Urothelium cell line (cell line): ENCODE measurements around the gene VMP1.
"Not testable (repeated sequence)": the region's sequence is repeated elsewhere in the genome, so short reads cannot be mapped to it uniquely, and the experiment has no call there.

Experiments used
- DNase-seq: peaks from one replicate; pipeline ENCODE4 v3.0.0; 2011; ENCODE audit warnings: low spot score, mixed read lengths
- FAIRE-seq: peaks from 2 replicates; lab custom pipeline; 2011; peaks lifted over from hg19 to GRCh38; lab: Jason Lieb, UNC

Gene VMP1

GRCh38 chr17:59775786-59776350 is 68.4 kb downstream of the VMP1 start:
- DNase-seq (no peak), FAIRE-seq (no peak)

- DNase-seq (no peak), FAIRE-seq (no peak)
Observed at GRCh38 chr17:59776577-59776976, 69.1 kb downstream of the VMP1 start.

- no peak for FAIRE-seq
- DNase-seq, result no peak
Observed at GRCh38 chr17:59777033-59777432, 69.6 kb downstream of the VMP1 start.

GRCh38 chr17:59778996-59779395 is 71.5 kb downstream of the VMP1 start:
- no peak for DNase-seq
- FAIRE-seq, result no peak

GRCh38 chr17:59779521-59779920 is 72.1 kb downstream of the VMP1 start:
- no peak for FAIRE-seq
- DNase-seq, result no peak

- not testable (repeated sequence) for DNase-seq, FAIRE-seq
Observed at GRCh38 chr17:59780548-59780947, 73.1 kb downstream of the VMP1 start.

GRCh38 chr17:59783221-59784047 is 76.0 kb downstream of the VMP1 start:
- DNase-seq (peak; percentile 41), FAIRE-seq (no peak)

- no peak for DNase-seq
- no peak for FAIRE-seq
Observed at GRCh38 chr17:59785091-59785799, 77.8 kb downstream of the VMP1 start.

- no peak for FAIRE-seq
Observed at GRCh38 chr17:59786213-59786535, 78.7 kb downstream of the VMP1 start.

GRCh38 chr17:59786536-59787319 is 79.3 kb downstream of the VMP1 start:
- DNase-seq (peak; percentile 92), FAIRE-seq (peak; percentile 55)

More at GRCh38 chr17:59786213-59786535, 78.7 kb downstream of the VMP1 start:
- no peak for DNase-seq

- DNase-seq, FAIRE-seq: not testable (repeated sequence)
Observed at GRCh38 chr17:59789849-59790248, 82.4 kb downstream of the VMP1 start.

- DNase-seq, FAIRE-seq: not testable (repeated sequence)
Observed at GRCh38 chr17:59790418-59790817, 83.0 kb downstream of the VMP1 start.

- FAIRE-seq (no peak), DNase-seq (no peak)
Observed at GRCh38 chr17:59790910-59791309, 83.5 kb downstream of the VMP1 start.

- DNase-seq, result no peak
- no peak for FAIRE-seq
Observed at GRCh38 chr17:59791603-59792457, 84.4 kb downstream of the VMP1 start.

- not testable (repeated sequence) for FAIRE-seq, DNase-seq
Observed at GRCh38 chr17:59792458-59792823, 85.0 kb downstream of the VMP1 start.

GRCh38 chr17:59793205-59793604 is 85.8 kb downstream of the VMP1 start:
- FAIRE-seq, result peak; percentile 20
- no peak for DNase-seq

- FAIRE-seq (no peak), DNase-seq (no peak)
Observed at GRCh38 chr17:59796138-59796537, 88.7 kb downstream of the VMP1 start.

- FAIRE-seq (no peak), DNase-seq (no peak)
Observed at GRCh38 chr17:59796785-59797205, 89.3 kb downstream of the VMP1 start.

- FAIRE-seq, result no peak
- no peak for DNase-seq
Observed at GRCh38 chr17:59798111-59798510, 90.7 kb downstream of the VMP1 start.

GRCh38 chr17:59800530-59800942 is 93.1 kb downstream of the VMP1 start:
- FAIRE-seq (peak; percentile 55), DNase-seq (no peak)
